K562 (cell line): ENCODE data around the gene CALHM2. TPM values are rescaled to one million over a fixed set of nuclear protein-coding genes. Genes with fewer than 3 reads are reported as not detected.

Source experiments
- ATAC-seq: fragments of 200-7000 bp; cut with Tn5 transposase; 3 replicates; pipeline ENCODE4 v1.9.1; 2020; ENCODE audit warnings: moderate library complexity
- BruUV-seq: library from RNA; stranded (reverse); fragments of 400-500 nt; replicated peaks from 2 replicates; lab custom pipeline; 2021; lab: Mats Ljungman, UMichigan
- CTCF ChIA-PET: fragments of 300-600 bp; formaldehyde crosslinking; extraction: SDS; loops from one replicate; lab custom pipeline; 2021; ENCODE audit warnings: low intra/inter-chr PET ratio; lab: Yijun Ruan, JAX
- POLR2A ChIA-PET: fragments of 300-600, 350-650 bp; sonication (Branson Sonifier 250); formaldehyde crosslinking; extraction: SDS; loops from one replicate; lab custom pipeline; 2021; ENCODE audit warnings: antibody characterized with exemption, inconsistent platforms; lab: Yijun Ruan, JAX
- DNase-seq, 4 experiments: peaks; one replicate each; pipeline versions ENCODE4 v3.0.0 to v3.0.0-alpha.2; 2011 to 2018; ENCODE audit warnings: low spot score in 3 of 4, mixed read lengths in 3 of 4; ENCODE audit errors: extremely low read depth in 1 of 4
- FAIRE-seq: peaks from 2 replicates; lab custom pipeline; 2011; peaks lifted over from hg19 to GRCh38; lab: Jason Lieb, UNC
- H2AFZ ChIP-seq: 2 replicates; pipeline ENCODE4 v1.6.0; 2011; ENCODE audit warnings: low read depth, low read length, control low read depth, inconsistent platforms
- H3K27ac ChIP-seq: fragments of 200-600 bp; 3 replicates; pipeline ENCODE4 v1.8.0; 2011; ENCODE audit warnings: low read depth, mild to moderate bottlenecking, control low read depth, inconsistent platforms, low read length, moderate library complexity, mixed read lengths; ENCODE audit errors: extremely low read depth
- H3K27me3 ChIP-seq, 2 experiments: fragments of 300-600 bp in 1 of 2; 2 replicates in 1 of 2; 3 replicates in 1 of 2; pipeline versions ENCODE4 v1.6.0 to v1.8.0; 2011; ENCODE audit warnings: inconsistent platforms in 2 of 2, low read length in 2 of 2, mild to moderate bottlenecking in 1 of 2, mixed read lengths in 1 of 2, moderate library complexity in 1 of 2; ENCODE audit not compliant: control insufficient read depth in 2 of 2, insufficient read depth in 2 of 2
- H3K36me3 ChIP-seq: fragments of 300-600 bp; 3 replicates; pipeline ENCODE4 v1.8.0; 2011; ENCODE audit warnings: mild to moderate bottlenecking, low read length, inconsistent platforms; ENCODE audit not compliant: control insufficient read depth, insufficient read depth
- H3K4me1 ChIP-seq, 2 experiments: fragments of 200-600 bp in 1 of 2; replicated peaks in 1 of 2; 2 replicates in 1 of 2; 3 replicates in 1 of 2; pipeline versions ENCODE4 v1.5.1 to v1.8.0; 2011; ENCODE audit warnings: inconsistent platforms in 2 of 2, low read length in 2 of 2, mild to moderate bottlenecking in 1 of 2, mixed read lengths in 1 of 2, moderate library complexity in 1 of 2; ENCODE audit not compliant: control insufficient read depth in 2 of 2, insufficient read depth in 2 of 2
- H3K4me2 ChIP-seq: 2 replicates; pipeline ENCODE4 v1.6.1; 2011; ENCODE audit warnings: low read length, control low read depth, inconsistent platforms, mixed read lengths; ENCODE audit not compliant: insufficient read depth
- H3K4me3 ChIP-seq: fragments of 200-600 bp; sonication (generic), shearing (Covaris generic); 2 replicates; pipeline ENCODE4 v1.5.1; 2016; ENCODE audit warnings: control low read depth, inconsistent platforms
- H3K79me2 ChIP-seq: fragments of 200-600 bp; 3 replicates; pipeline ENCODE4 v1.8.0; 2011; ENCODE audit warnings: low read length, inconsistent platforms; ENCODE audit not compliant: control insufficient read depth, insufficient read depth
- H3K9ac ChIP-seq, 2 experiments: 2 replicates each; pipeline versions ENCODE4 v1.6.0 to v1.6.1; 2011; ENCODE audit warnings: low read depth in 2 of 2, low read length in 2 of 2, control low read depth in 1 of 2, inconsistent platforms in 1 of 2, mild to moderate bottlenecking in 1 of 2, mixed read lengths in 1 of 2; ENCODE audit not compliant: insufficient read depth in 1 of 2
- H3K9me1 ChIP-seq: one replicate; pipeline ENCODE4 v1.6.0; 2011; ENCODE audit warnings: inconsistent platforms, mild to moderate bottlenecking, low read length, moderate library complexity; ENCODE audit not compliant: control insufficient read depth, insufficient read depth
- H3K9me3 ChIP-seq: replicated peaks from 2 replicates; pipeline ENCODE4 v1.5.1; 2011; ENCODE audit warnings: low read depth, low read length, inconsistent platforms; ENCODE audit not compliant: control insufficient read depth, insufficient read depth
- H4K20me1 ChIP-seq: replicated peaks from 2 replicates; pipeline ENCODE4 v1.6.1; 2011; ENCODE audit warnings: low read length, inconsistent platforms, mixed read lengths; ENCODE audit not compliant: control insufficient read depth, insufficient read depth
- HDAC8 ChIP-seq: fragments of 450-650 bp; IDR thresholded peaks from 2 replicates; pipeline ENCODE4 v1.6.1; 2016; ENCODE audit warnings: mild to moderate bottlenecking, missing genetic modification characterization, moderate library complexity, missing compliant biosample characterization
- MGA ChIP-seq: fragments of 450-650 bp; IDR thresholded peaks from 2 replicates; pipeline ENCODE4 v1.6.1; 2016; ENCODE audit warnings: mild to moderate bottlenecking, moderate library complexity
- NR0B1 ChIP-seq: fragments of 450-650 bp; IDR thresholded peaks from one replicate; pipeline ENCODE4 v1.6.1; 2018; ENCODE audit warnings: mild to moderate bottlenecking, moderate library complexity; ENCODE audit not compliant: partially characterized antibody
- PTRF ChIP-seq: fragments of 450-650 bp; IDR thresholded peaks from 2 replicates; pipeline ENCODE4 v1.6.1; 2016; ENCODE audit warnings: mild to moderate bottlenecking, missing genetic modification characterization, missing compliant biosample characterization
- RFX7 ChIP-seq: fragments of 250-450 bp; sonication (Bioruptor Pico); IDR thresholded peaks from 2 replicates; pipeline ENCODE4 v1.5.1; 2021; ENCODE audit warnings: mild to moderate bottlenecking
- SMARCC2 ChIP-seq: fragments of 450-650 bp; IDR thresholded peaks from 2 replicates; pipeline ENCODE4 v1.6.1; 2017; ENCODE audit warnings: antibody characterized with exemption, moderate library complexity, mild to moderate bottlenecking, low read depth
- SREBF1 ChIP-seq: fragments of 150-350 bp; IDR thresholded peaks from 2 replicates; pipeline ENCODE4 v1.6.1; 2014; ENCODE audit warnings: antibody characterized with exemption, low read depth, low read length, borderline replicate concordance
- ZNF584 ChIP-seq: fragments of 200-800 bp; sonication (Bioruptor generic); IDR thresholded peaks from 2 replicates; pipeline ENCODE4 v1.6.1; 2016; ENCODE audit warnings: low read depth, mild to moderate bottlenecking, missing genetic modification characterization, missing compliant biosample characterization
- WGBS: fragments of 100-300 bp; shearing (Covaris generic); methylation state at CpG from one replicate; pipeline ENCODE4 v1.1.6; 2016; ENCODE audit warnings: low coverage, mixed read lengths; ENCODE audit not compliant: insufficient coverage; ENCODE audit errors: missing lambda C conversion rate; 5-methylcytosine and 5-hydroxymethylcytosine counted together
- in situ Hi-C: fragments of 300-500 bp; cut with MboI; formaldehyde crosslinking; loops from 4 replicates; pipeline ENCODE4 v1.15.0; 2018; ENCODE audit warnings: inconsistent platforms, mixed read lengths
- intact Hi-C: fragments of 100-400 bp; cut with micrococcal nuclease; formaldehyde crosslinking; loops from 2 replicates; pipeline ENCODE4 v1.14.2; 2022
- polyA plus RNA-seq, 8 experiments: library from polyadenylated mRNA; depleted of rRNA in 4 of 8; stranded (reverse) in 5 of 8; unstranded in 3 of 8; fragments of >200 nt; fragmentation: Nextera tagmentation in 2 of 8; fragmentation: Illumina TruSeq in 1 of 8; extraction: Ambion mirVana in 2 of 8; extraction: Trizol in 1 of 8; gene quantifications; 2 replicates each; pipeline versions ENCODE4 v1.2.1 to v1.2.3, GENCODE V29; 2011 to 2014; ENCODE audit warnings: inconsistent platforms in 1 of 8, missing spikeins in 1 of 8
- total RNA-seq, 7 experiments: library from RNA; depleted of rRNA in 6 of 7; stranded (reverse); fragments of >200 nt in 6 of 7; fragmentation: Illumina TruSeq in 2 of 7; extraction: Trizol in 2 of 7; gene quantifications; 2 replicates each; pipeline versions ENCODE4 v1.2.1 to v1.2.3, GENCODE V29; 2011 to 2021; ENCODE audit warnings: low replicate concordance in 1 of 7

The CALHM2 gene
- total and polyA plus RNA-seq, 9 of the 15 experiments (the other 6 are each of a cell fraction or from before 2014, with no cell fraction given): 0.08 to 0.14 (median 0.13) TPM; not detected in 6

GRCh38 chr10:103419101-103419500, 33.1 kb downstream of the CALHM2 start:
- no TSS peak for BruUV-seq
- Histone ChIP-seq H3K4me3 (no peak overlapping the region), H3K4me1 (no peaks in the 10 kb centered on the region), H3K27me3 (no peaks in the 10 kb centered on the region), H3K9ac (no peak overlapping the region), H3K9me3 (no peaks in the 10 kb centered on the region), H3K36me3 (peaks cover 95% of the 10 kb centered on the region), H3K9me1 (no peaks in the 10 kb centered on the region), H3K27ac (no peak overlapping the region), H2AFZ (no peak overlapping the region), H4K20me1 (no peaks in the 10 kb centered on the region), H3K4me2 (no peak overlapping the region), H3K79me2 (no peaks in the 10 kb centered on the region; the same call in 2 of the 3 replicates)
- WGBS: 96% methylated on average over 3 of the region's 4 CpGs
- CTCF ChIA-PET: interaction anchor here (0.6 to 3.1 kb wide), 2 partner anchors 67 to 97 kb away, joined by 3 to 26 read pairs; no protein-coding TSS in a partner anchor
- POLR2A ChIA-PET: interaction anchor here (0.8 kb wide), 1 partner anchor 741 kb away, joined by 3 read pairs; no protein-coding TSS in a partner anchor
- intact Hi-C loops: loop anchor here (10.0 kb wide), 1 partner anchor 146 kb away; no protein-coding TSS in a partner anchor
- no peak for DNase-seq
- no peak for FAIRE-seq
- in situ Hi-C loops: no loop called here
- no peak for ATAC-seq
- TF ChIP-seq SREBF1 (no peak), NR0B1 (no peak), HDAC8 (tag) (no peak), MGA (no peak), PTRF (no peak), RFX7 (CRISPR knock-in tag) (no peak), ZNF584 (CRISPR knock-in tag) (no peak), SMARCC2 (no peak)
